K562 (cell line): ENCODE results near the gene ZDHHC8. TPM values are rescaled to one million over a fixed set of nuclear protein-coding genes. Genes with fewer than 3 reads are reported as not detected.

ENCODE experiments used
- DACH1 ChIP-seq: fragments of 450-650 bp; IDR thresholded peaks from 2 replicates; pipeline ENCODE4 v1.6.1; 2018; ENCODE audit not compliant: partially characterized antibody
- HSF4 ChIP-seq: fragments of 250-450 bp; sonication (Bioruptor Pico); IDR thresholded peaks from 2 replicates; pipeline ENCODE4 v2.1.2; 2022; ENCODE audit warnings: mild to moderate bottlenecking, moderate library complexity, borderline replicate concordance
- MYBL2 ChIP-seq, 2 experiments: fragments of 450-650 bp in 1 of 2; sonication (generic) in 1 of 2; formaldehyde crosslinking in 1 of 2; IDR thresholded peaks; 2 replicates each; pipeline versions ENCODE4 v1.6.1 to v1.8.1; 2017 to 2022; ENCODE audit warnings: borderline replicate concordance in 1 of 2, inconsistent platforms in 1 of 2, low read depth in 1 of 2, mild to moderate bottlenecking in 1 of 2, missing genetic modification reagents in 1 of 2, moderate library complexity in 1 of 2
- NRF1 ChIP-seq, 2 experiments: fragments of 450-650 bp; IDR thresholded peaks in 1 of 2; conservative IDR thresholded peaks in 1 of 2; 2 replicates each; pipeline ENCODE4 v1.6.1; 2014; ENCODE audit warnings: mild to moderate bottlenecking in 2 of 2
- SIX5 ChIP-seq, 2 experiments: IDR thresholded peaks; 2 replicates each; pipeline ENCODE4 v1.6.1; 2011; ENCODE audit warnings: low read length in 2 of 2, borderline replicate concordance in 1 of 2, low read depth in 1 of 2, mild to moderate bottlenecking in 1 of 2, moderate library complexity in 1 of 2; ENCODE audit not compliant: insufficient read depth in 1 of 2
- SNIP1 ChIP-seq: fragments of 450-650 bp; IDR thresholded peaks from 2 replicates; pipeline ENCODE4 v1.7.1; 2017; ENCODE audit warnings: low read depth, mild to moderate bottlenecking
- SOX6 ChIP-seq: fragments of 450-650 bp; IDR thresholded peaks from 2 replicates; pipeline ENCODE4 v1.6.1; 2014; ENCODE audit warnings: mild to moderate bottlenecking
- ZNF408 ChIP-seq: fragments of 250-450 bp; sonication (Bioruptor Pico); IDR thresholded peaks from 2 replicates; pipeline ENCODE4 v1.4.0; 2020; ENCODE audit warnings: low read depth, mild to moderate bottlenecking, moderate library complexity
- polyA plus RNA-seq, 8 experiments: library from polyadenylated mRNA; depleted of rRNA in 4 of 8; stranded (reverse) in 5 of 8; unstranded in 3 of 8; fragments of >200 nt; fragmentation: Nextera tagmentation in 2 of 8; fragmentation: Illumina TruSeq in 1 of 8; extraction: Ambion mirVana in 2 of 8; extraction: Trizol in 1 of 8; gene quantifications; 2 replicates each; pipeline versions ENCODE4 v1.2.1 to v1.2.3, GENCODE V29; 2011 to 2014; ENCODE audit warnings: inconsistent platforms in 1 of 8, missing spikeins in 1 of 8
- total RNA-seq, 7 experiments: library from RNA; depleted of rRNA in 6 of 7; stranded (reverse); fragments of >200 nt in 6 of 7; fragmentation: Illumina TruSeq in 2 of 7; extraction: Trizol in 2 of 7; gene quantifications; 2 replicates each; pipeline versions ENCODE4 v1.2.1 to v1.2.3, GENCODE V29; 2011 to 2021; ENCODE audit warnings: low replicate concordance in 1 of 7
- TF ChIP-seq, protein P1 (sequence below): fragments of 200-600 bp; sonication (generic); IDR thresholded peaks from one replicate; pipeline ENCODE4 v1.6.1; 2012; ENCODE audit warnings: mild to moderate bottlenecking, low read depth, low read length, inconsistent platforms
- TF ChIP-seq, protein P2 (sequence below): fragments of 250-450 bp; sonication (Bioruptor Pico); IDR thresholded peaks from 2 replicates; pipeline ENCODE4 v1.5.0; 2020; ENCODE audit warnings: mild to moderate bottlenecking

The ZDHHC8 gene
- total and polyA plus RNA-seq, 9 of the 15 experiments (the other 6 are each of a cell fraction or from before 2014, with no cell fraction given): 0.04 to 109 (median 16.4) TPM

DNA sequence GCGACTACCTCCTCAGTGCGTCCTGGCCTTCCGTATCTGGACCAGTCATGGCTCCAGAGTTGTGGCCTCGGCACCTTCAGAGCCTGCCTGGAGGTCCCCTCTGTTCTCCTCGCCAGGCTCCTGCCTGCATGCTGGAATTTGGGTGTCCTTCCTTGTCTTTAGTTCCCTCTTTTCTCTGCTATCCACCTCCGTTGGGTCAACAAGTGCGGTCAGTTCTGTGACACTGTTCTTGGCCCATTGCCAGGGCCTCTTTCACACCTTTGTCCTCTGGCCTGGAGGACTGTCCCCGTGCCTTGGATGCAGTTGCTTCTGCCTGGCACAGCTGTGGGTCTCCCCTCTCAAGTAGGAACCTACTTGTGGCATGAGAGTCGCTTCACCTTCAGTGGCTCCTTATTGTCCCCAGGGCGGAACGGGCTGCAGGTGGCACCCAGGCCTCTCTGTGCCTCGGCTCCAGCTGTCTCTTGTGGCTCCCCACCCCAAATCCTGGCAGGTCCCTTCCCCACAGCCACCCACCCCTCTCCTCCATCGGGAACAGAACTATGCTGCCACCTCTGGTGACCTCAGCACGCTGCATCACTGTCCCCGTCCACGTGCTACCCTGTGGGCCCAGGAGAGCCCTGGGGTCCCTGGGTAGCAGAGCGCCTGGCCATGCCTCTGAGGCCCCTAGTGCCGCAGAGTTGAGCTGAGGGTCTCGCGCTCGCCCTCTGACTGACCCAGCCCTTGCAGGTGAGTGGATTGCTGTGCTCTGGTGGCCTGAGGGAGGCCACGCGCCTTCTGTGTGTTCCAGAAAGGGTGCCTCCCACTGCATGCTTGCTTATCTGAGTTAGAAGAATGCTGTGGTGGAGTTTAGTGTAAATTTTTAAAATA, 46.8 kb upstream of the ZDHHC8 start (continued):
- TF ChIP-seq, protein P1, sequence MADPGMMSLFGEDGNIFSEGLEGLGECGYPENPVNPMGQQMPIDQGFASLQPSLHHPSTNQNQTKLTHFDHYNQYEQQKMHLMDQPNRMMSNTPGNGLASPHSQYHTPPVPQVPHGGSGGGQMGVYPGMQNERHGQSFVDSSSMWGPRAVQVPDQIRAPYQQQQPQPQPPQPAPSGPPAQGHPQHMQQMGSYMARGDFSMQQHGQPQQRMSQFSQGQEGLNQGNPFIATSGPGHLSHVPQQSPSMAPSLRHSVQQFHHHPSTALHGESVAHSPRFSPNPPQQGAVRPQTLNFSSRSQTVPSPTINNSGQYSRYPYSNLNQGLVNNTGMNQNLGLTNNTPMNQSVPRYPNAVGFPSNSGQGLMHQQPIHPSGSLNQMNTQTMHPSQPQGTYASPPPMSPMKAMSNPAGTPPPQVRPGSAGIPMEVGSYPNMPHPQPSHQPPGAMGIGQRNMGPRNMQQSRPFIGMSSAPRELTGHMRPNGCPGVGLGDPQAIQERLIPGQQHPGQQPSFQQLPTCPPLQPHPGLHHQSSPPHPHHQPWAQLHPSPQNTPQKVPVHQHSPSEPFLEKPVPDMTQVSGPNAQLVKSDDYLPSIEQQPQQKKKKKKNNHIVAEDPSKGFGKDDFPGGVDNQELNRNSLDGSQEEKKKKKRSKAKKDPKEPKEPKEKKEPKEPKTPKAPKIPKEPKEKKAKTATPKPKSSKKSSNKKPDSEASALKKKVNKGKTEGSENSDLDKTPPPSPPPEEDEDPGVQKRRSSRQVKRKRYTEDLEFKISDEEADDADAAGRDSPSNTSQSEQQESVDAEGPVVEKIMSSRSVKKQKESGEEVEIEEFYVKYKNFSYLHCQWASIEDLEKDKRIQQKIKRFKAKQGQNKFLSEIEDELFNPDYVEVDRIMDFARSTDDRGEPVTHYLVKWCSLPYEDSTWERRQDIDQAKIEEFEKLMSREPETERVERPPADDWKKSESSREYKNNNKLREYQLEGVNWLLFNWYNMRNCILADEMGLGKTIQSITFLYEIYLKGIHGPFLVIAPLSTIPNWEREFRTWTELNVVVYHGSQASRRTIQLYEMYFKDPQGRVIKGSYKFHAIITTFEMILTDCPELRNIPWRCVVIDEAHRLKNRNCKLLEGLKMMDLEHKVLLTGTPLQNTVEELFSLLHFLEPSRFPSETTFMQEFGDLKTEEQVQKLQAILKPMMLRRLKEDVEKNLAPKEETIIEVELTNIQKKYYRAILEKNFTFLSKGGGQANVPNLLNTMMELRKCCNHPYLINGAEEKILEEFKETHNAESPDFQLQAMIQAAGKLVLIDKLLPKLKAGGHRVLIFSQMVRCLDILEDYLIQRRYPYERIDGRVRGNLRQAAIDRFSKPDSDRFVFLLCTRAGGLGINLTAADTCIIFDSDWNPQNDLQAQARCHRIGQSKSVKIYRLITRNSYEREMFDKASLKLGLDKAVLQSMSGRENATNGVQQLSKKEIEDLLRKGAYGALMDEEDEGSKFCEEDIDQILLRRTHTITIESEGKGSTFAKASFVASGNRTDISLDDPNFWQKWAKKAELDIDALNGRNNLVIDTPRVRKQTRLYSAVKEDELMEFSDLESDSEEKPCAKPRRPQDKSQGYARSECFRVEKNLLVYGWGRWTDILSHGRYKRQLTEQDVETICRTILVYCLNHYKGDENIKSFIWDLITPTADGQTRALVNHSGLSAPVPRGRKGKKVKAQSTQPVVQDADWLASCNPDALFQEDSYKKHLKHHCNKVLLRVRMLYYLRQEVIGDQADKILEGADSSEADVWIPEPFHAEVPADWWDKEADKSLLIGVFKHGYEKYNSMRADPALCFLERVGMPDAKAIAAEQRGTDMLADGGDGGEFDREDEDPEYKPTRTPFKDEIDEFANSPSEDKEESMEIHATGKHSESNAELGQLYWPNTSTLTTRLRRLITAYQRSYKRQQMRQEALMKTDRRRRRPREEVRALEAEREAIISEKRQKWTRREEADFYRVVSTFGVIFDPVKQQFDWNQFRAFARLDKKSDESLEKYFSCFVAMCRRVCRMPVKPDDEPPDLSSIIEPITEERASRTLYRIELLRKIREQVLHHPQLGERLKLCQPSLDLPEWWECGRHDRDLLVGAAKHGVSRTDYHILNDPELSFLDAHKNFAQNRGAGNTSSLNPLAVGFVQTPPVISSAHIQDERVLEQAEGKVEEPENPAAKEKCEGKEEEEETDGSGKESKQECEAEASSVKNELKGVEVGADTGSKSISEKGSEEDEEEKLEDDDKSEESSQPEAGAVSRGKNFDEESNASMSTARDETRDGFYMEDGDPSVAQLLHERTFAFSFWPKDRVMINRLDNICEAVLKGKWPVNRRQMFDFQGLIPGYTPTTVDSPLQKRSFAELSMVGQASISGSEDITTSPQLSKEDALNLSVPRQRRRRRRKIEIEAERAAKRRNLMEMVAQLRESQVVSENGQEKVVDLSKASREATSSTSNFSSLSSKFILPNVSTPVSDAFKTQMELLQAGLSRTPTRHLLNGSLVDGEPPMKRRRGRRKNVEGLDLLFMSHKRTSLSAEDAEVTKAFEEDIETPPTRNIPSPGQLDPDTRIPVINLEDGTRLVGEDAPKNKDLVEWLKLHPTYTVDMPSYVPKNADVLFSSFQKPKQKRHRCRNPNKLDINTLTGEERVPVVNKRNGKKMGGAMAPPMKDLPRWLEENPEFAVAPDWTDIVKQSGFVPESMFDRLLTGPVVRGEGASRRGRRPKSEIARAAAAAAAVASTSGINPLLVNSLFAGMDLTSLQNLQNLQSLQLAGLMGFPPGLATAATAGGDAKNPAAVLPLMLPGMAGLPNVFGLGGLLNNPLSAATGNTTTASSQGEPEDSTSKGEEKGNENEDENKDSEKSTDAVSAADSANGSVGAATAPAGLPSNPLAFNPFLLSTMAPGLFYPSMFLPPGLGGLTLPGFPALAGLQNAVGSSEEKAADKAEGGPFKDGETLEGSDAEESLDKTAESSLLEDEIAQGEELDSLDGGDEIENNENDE: no peak
- no peak for TF ChIP-seq MYBL2 (IDR thresholded peaks at IDR 0.05; ENCODE audit: low read depth)
- no peak for TF ChIP-seq MYBL2 (CRISPR knock-in tag; IDR thresholded peaks at IDR 0.05; ENCODE audit: borderline replicate concordance)
- no peak for TF ChIP-seq ZNF408 (CRISPR knock-in tag)
- no peak; a peak in 1 of 4 replicates for TF ChIP-seq SIX5 (IDR thresholded peaks at IDR 0.05; ENCODE audit: borderline replicate concordance in 1 of 2, insufficient read depth in 1 of 2, low read depth in 1 of 2, low read length in 2 of 2)
- no peak for TF ChIP-seq DACH1
- TF ChIP-seq SOX6: no peak
- no peak for TF ChIP-seq SNIP1
- no peak for TF ChIP-seq NRF1 (conservative IDR thresholded peaks at IDR 0.05 in 1 of 2, IDR thresholded peaks at IDR 0.05 in 1 of 2)
- TF ChIP-seq, protein P2, sequence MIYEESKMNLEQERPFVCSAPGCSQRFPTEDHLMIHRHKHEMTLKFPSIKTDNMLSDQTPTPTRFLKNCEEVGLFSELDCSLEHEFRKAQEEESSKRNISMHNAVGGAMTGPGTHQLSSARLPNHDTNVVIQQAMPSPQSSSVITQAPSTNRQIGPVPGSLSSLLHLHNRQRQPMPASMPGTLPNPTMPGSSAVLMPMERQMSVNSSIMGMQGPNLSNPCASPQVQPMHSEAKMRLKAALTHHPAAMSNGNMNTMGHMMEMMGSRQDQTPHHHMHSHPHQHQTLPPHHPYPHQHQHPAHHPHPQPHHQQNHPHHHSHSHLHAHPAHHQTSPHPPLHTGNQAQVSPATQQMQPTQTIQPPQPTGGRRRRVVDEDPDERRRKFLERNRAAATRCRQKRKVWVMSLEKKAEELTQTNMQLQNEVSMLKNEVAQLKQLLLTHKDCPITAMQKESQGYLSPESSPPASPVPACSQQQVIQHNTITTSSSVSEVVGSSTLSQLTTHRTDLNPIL (CRISPR knock-in tag): no peak
- TF ChIP-seq HSF4: no peak
